HepG2 (cell line): ENCODE data around the gene AK3. TPM values are rescaled to one million over a fixed set of nuclear protein-coding genes. Genes with fewer than 3 reads are reported as not detected.

Source experiments
- AGO1 ChIP-seq: fragments of 200-400 bp; formaldehyde crosslinking; IDR thresholded peaks from 2 replicates; pipeline ENCODE4 v1.6.1; 2017; ENCODE audit warnings: mild to moderate bottlenecking, low read depth, low read length, moderate library complexity; ENCODE audit not compliant: poor library complexity, severe bottlenecking
- FOXJ3 ChIP-seq: sonication (generic); formaldehyde crosslinking; IDR thresholded peaks from 2 replicates; pipeline ENCODE4 v1.4.0; 2020; ENCODE audit warnings: missing genetic modification reagents, mild to moderate bottlenecking, borderline replicate concordance
- HES4 ChIP-seq: sonication (generic); formaldehyde crosslinking; IDR thresholded peaks from 2 replicates; pipeline ENCODE4 v1.9.0; 2021; ENCODE audit warnings: mild to moderate bottlenecking, missing genetic modification reagents, borderline replicate concordance
- HNRNPL ChIP-seq: fragments of 200-400 bp; formaldehyde crosslinking; IDR thresholded peaks from 2 replicates; pipeline ENCODE4 v1.6.1; 2017; ENCODE audit warnings: mild to moderate bottlenecking, low read depth, low read length
- ISX ChIP-seq: sonication (generic); formaldehyde crosslinking; conservative IDR thresholded peaks from 2 replicates; pipeline ENCODE4 v1.5.0; 2020; ENCODE audit warnings: missing genetic modification reagents
- MTA1 ChIP-seq: sonication (generic); formaldehyde crosslinking; IDR thresholded peaks from 2 replicates; pipeline ENCODE4 v1.4.0; 2020; ENCODE audit warnings: missing genetic modification reagents, mild to moderate bottlenecking, borderline replicate concordance
- MXI1 ChIP-seq: IDR thresholded peaks from 3 replicates; pipeline ENCODE4 v1.6.1; 2012; ENCODE audit warnings: low read depth, low read length, inconsistent platforms, borderline replicate concordance
- NFIC ChIP-seq: IDR thresholded peaks from 2 replicates; pipeline ENCODE4 v1.6.1; 2012; ENCODE audit warnings: mild to moderate bottlenecking, low read length, inconsistent platforms
- POLR2A ChIP-seq, 2 experiments: IDR thresholded peaks; 2 replicates each; pipeline ENCODE4 v1.6.1; 2011; ENCODE audit warnings: low read depth in 2 of 2, low read length in 2 of 2, mild to moderate bottlenecking in 1 of 2, moderate library complexity in 1 of 2; ENCODE audit not compliant: insufficient read depth in 1 of 2
- SOX5 ChIP-seq: IDR thresholded peaks from 2 replicates; pipeline ENCODE4 v1.6.1; 2016; ENCODE audit warnings: borderline replicate concordance
- SP1 ChIP-seq, 2 experiments: fragments of 450-650 bp in 1 of 2; sonication (generic) in 1 of 2; formaldehyde crosslinking in 1 of 2; IDR thresholded peaks; 2 replicates each; pipeline versions ENCODE4 v1.4.0 to v1.6.1; 2016 to 2020; ENCODE audit warnings: missing genetic modification reagents in 1 of 2
- TCF7L2 ChIP-seq: IDR thresholded peaks from 2 replicates; pipeline ENCODE4 v1.6.1; 2011; ENCODE audit warnings: mild to moderate bottlenecking, low read depth, low read length, moderate library complexity
- XRCC5 ChIP-seq: fragments of 200-400 bp; formaldehyde crosslinking; optimal IDR thresholded peaks from 2 replicates; pipeline ENCODE3; 2017; ENCODE audit warnings: mild to moderate bottlenecking, low read length
- ZBTB2 ChIP-seq: sonication (generic); formaldehyde crosslinking; IDR thresholded peaks from 2 replicates; pipeline ENCODE4 v1.8.0; 2022; ENCODE audit warnings: low read depth, missing genetic modification reagents
- ZBTB38 ChIP-seq: sonication (generic); formaldehyde crosslinking; IDR thresholded peaks from 2 replicates; pipeline ENCODE4 v1.5.1; 2020; ENCODE audit warnings: mild to moderate bottlenecking, missing genetic modification reagents
- ZKSCAN8 ChIP-seq: IDR thresholded peaks from 2 replicates; pipeline ENCODE4 v1.6.1; 2016; ENCODE audit warnings: borderline replicate concordance, missing genetic modification reagents, missing compliant biosample characterization
- ZNF17 ChIP-seq: sonication (generic); formaldehyde crosslinking; IDR thresholded peaks from 2 replicates; pipeline ENCODE4 v1.5.0; 2020; ENCODE audit warnings: mild to moderate bottlenecking, missing genetic modification reagents
- ZNF292 ChIP-seq: sonication (generic); formaldehyde crosslinking; IDR thresholded peaks from 2 replicates; pipeline ENCODE4 v1.8.1; 2022; ENCODE audit warnings: mild to moderate bottlenecking, low read depth, missing genetic modification reagents, borderline replicate concordance
- ZNF335 ChIP-seq: sonication (generic); formaldehyde crosslinking; IDR thresholded peaks from 2 replicates; pipeline ENCODE4 v1.4.0; 2020; ENCODE audit warnings: missing genetic modification reagents
- ZNF33B ChIP-seq: sonication (generic); formaldehyde crosslinking; IDR thresholded peaks from 2 replicates; pipeline ENCODE4 v1.5.1; 2020; ENCODE audit warnings: mild to moderate bottlenecking, missing genetic modification reagents
- ZNF547 ChIP-seq: sonication (generic); formaldehyde crosslinking; IDR thresholded peaks from 2 replicates; pipeline ENCODE4 v1.5.1; 2020; ENCODE audit warnings: mild to moderate bottlenecking, missing genetic modification reagents
- ZNF557 ChIP-seq: sonication (generic); formaldehyde crosslinking; IDR thresholded peaks from 2 replicates; pipeline ENCODE4 v1.4.0; 2020; ENCODE audit warnings: missing genetic modification reagents
- ZNF576 ChIP-seq: sonication (generic); formaldehyde crosslinking; IDR thresholded peaks from 2 replicates; pipeline ENCODE4 v1.4.0; 2020; ENCODE audit warnings: mild to moderate bottlenecking, missing genetic modification reagents
- ZNF616 ChIP-seq: sonication (generic); formaldehyde crosslinking; IDR thresholded peaks from 2 replicates; pipeline ENCODE4 v1.5.0; 2020; ENCODE audit warnings: low read depth, mild to moderate bottlenecking, missing genetic modification reagents
- ZNF746 ChIP-seq: sonication (generic); formaldehyde crosslinking; IDR thresholded peaks from 2 replicates; pipeline ENCODE4 v1.8.0; 2022; ENCODE audit warnings: mild to moderate bottlenecking, missing genetic modification reagents
- ZNF768 ChIP-seq: sonication (generic); formaldehyde crosslinking; IDR thresholded peaks from 2 replicates; pipeline ENCODE4 v1.4.0; 2020; ENCODE audit warnings: missing genetic modification reagents
- ZSCAN22 ChIP-seq: sonication (generic); formaldehyde crosslinking; IDR thresholded peaks from 2 replicates; pipeline ENCODE4 v1.4.0; 2020; ENCODE audit warnings: mild to moderate bottlenecking, missing genetic modification reagents
- ZSCAN29 ChIP-seq: sonication (generic); formaldehyde crosslinking; conservative IDR thresholded peaks from 2 replicates; pipeline ENCODE4 v1.4.0; 2020; ENCODE audit warnings: mild to moderate bottlenecking, missing genetic modification reagents
- polyA plus RNA-seq, 8 experiments: library from polyadenylated mRNA; depleted of rRNA in 3 of 8; stranded (reverse) in 7 of 8; unstranded in 1 of 8; fragments of >200 nt; fragmentation: Illumina TruSeq in 4 of 8; extraction: Trizol in 4 of 8; gene quantifications; 2 replicates each; pipeline versions ENCODE4 v1.2.1 to v1.2.3, GENCODE V29; 2011 to 2016; ENCODE audit warnings: low read depth in 4 of 8, missing spikeins in 1 of 8, mixed read lengths in 1 of 8; ENCODE audit not compliant: insufficient read depth in 1 of 8
- total RNA-seq, 5 experiments: library from RNA; depleted of rRNA; stranded (reverse); fragments of >200 nt; fragmentation: Illumina TruSeq; extraction: Trizol; gene quantifications; 2 replicates each; pipeline ENCODE4 v1.2.3, GENCODE V29; 2016; ENCODE audit warnings: low read depth in 1 of 5
- TF ChIP-seq, protein P1 (sequence below): sonication (generic); formaldehyde crosslinking; IDR thresholded peaks from 2 replicates; pipeline ENCODE4 v1.5.0; 2020; ENCODE audit warnings: missing genetic modification reagents, mild to moderate bottlenecking, borderline replicate concordance

AK3 gene
- total and polyA plus RNA-seq, 2 of the 13 experiments (the other 11 are each of a cell fraction or from before 2014, with no cell fraction given): 76.8 to 109 TPM

DNA sequence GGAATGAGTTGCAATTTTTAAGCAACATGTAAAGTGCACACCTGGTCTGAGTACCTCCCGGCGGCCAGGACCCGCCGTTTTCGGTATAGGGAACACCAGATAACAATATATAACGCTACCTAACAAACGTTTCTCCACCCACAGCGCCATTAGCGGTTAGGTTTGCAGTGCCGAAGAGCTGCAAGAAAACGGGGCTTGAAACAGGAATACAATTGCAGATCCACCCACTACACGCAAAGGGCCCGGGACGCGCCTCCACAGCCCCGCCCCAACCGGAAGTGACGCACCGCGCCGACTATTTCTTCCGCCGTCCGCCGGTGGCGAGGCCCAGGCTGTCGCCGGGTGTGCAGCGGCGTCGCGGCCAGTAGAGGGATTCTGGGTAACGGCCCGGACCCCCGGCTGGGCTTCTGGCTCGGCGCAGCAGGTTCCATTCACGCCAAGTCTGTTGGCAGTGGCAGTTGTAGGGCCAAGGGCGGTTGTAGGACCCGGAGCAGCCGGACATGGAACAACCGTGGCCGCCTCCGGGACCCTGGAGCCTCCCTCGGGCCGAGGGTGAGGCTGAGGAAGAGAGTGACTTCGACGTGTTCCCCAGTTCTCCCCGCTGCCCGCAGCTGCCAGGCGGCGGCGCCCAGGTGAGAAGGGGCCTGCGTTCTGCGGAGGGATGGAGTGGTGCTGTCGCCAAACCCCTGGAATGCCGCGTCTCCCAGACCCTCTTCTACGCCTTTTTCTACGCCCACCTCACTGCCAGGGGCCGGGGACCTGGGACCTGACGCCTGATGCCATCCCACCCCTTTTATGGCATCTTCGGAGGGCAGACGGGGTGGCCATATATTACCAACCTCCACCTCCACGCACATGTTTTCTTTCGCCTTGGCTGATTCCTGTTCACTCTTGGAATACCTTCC, 61.5 kb downstream of the AK3 start, which contains the start of gene CDC37L1 (continued):
- TF ChIP-seq, protein P1, sequence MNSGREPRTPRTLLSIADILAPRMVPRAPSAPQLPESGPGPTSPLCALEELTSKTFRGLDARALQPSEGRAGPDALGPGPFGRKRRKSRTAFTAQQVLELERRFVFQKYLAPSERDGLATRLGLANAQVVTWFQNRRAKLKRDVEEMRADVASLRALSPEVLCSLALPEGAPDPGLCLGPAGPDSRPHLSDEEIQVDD: no peak
- 0 out of 2 replicates have a peak, but pooled peaks have one; percentile 64 for TF ChIP-seq ZSCAN29 (CRISPR knock-in tag)
- TF ChIP-seq SP1 (IDR thresholded peaks at IDR 0.05): no peak
- peak; percentile 66; the same call in 1 of the 2 replicates for TF ChIP-seq SP1 (CRISPR knock-in tag; IDR thresholded peaks at IDR 0.05)
- peak; percentile 56 for TF ChIP-seq XRCC5
- TF ChIP-seq ZKSCAN8: peak; percentile 47; the same call in 1 of the 2 replicates
- no peak for TF ChIP-seq ISX (CRISPR knock-in tag)
- TF ChIP-seq TCF7L2: no peak
- peak; percentile 74 for TF ChIP-seq ZNF335 (CRISPR knock-in tag)
- peak; percentile 93 to 95 for TF ChIP-seq POLR2A (IDR thresholded peaks at IDR 0.05; ENCODE audit: insufficient read depth in 1 of 2, low read depth in 2 of 2, low read length in 2 of 2)
- TF ChIP-seq ZNF616: peak; percentile 78; the same call in 1 of the 2 replicates
- TF ChIP-seq ZBTB2 (CRISPR knock-in tag): peak; percentile 96
- TF ChIP-seq ZNF292 (CRISPR knock-in tag): peak; percentile 85; the same call in 1 of the 2 replicates
- TF ChIP-seq ZNF576: no peak
- peak; percentile 72 for TF ChIP-seq AGO1
- TF ChIP-seq FOXJ3 (CRISPR knock-in tag): peak; percentile 71; the same call in 1 of the 2 replicates
- no peak; the same call in 1 of the 2 replicates for TF ChIP-seq NFIC
- no peak for TF ChIP-seq ZNF17
- TF ChIP-seq SOX5 (CRISPR knock-in tag): no peak; the same call in 1 of the 2 replicates
- TF ChIP-seq HES4 (CRISPR knock-in tag): peak; percentile 43; the same call in 1 of the 2 replicates
- no peak; the same call in 1 of the 2 replicates for TF ChIP-seq ZSCAN22 (CRISPR knock-in tag)
- no peak for TF ChIP-seq ZNF746 (CRISPR knock-in tag)
- TF ChIP-seq MTA1 (CRISPR knock-in tag): peak; percentile 80; the same call in 1 of the 2 replicates
- TF ChIP-seq ZNF547: peak; percentile 88
- TF ChIP-seq ZNF768 (CRISPR knock-in tag): peak; percentile 52; the same call in 1 of the 2 replicates
- TF ChIP-seq MXI1: peak; percentile 92
- peak; percentile 89; the same call in 1 of the 2 replicates for TF ChIP-seq HNRNPL
- peak; percentile 67; the same call in 1 of the 2 replicates for TF ChIP-seq ZBTB38 (CRISPR knock-in tag)
- peak; percentile 94 for TF ChIP-seq ZNF33B (CRISPR knock-in tag)
- TF ChIP-seq ZNF557 (CRISPR knock-in tag): peak; percentile 53; the same call in 1 of the 2 replicates
